HEK293T (cell line): ENCODE measurements around the gene TUBD1.

Experiments used
- CTCF ChIA-PET: fragments of 350-600 bp; formaldehyde crosslinking; extraction: SDS; loops from one replicate; lab custom pipeline; 2021; ENCODE audit warnings: antibody characterized with exemption, inconsistent platforms; lab: Yijun Ruan, JAX
- POLR2A ChIA-PET: fragments of 350-600 bp; formaldehyde crosslinking; extraction: SDS; loops from one replicate; lab custom pipeline; 2020; ENCODE audit warnings: antibody characterized with exemption, inconsistent platforms; lab: Yijun Ruan, JAX
- DNase-seq: peaks from one replicate; pipeline ENCODE4 v3.0.0; 2012; ENCODE audit warnings: mixed read lengths; ENCODE audit errors: extremely low spot score
- ARNT ChIP-seq: fragments of 450-650 bp; IDR thresholded peaks from 2 replicates; pipeline ENCODE4 v1.6.1; 2017; ENCODE audit warnings: mild to moderate bottlenecking
- BHLHE40 ChIP-seq: fragments of 450-650 bp; IDR thresholded peaks from 2 replicates; pipeline ENCODE4 v1.6.1; 2016; ENCODE audit warnings: mild to moderate bottlenecking, moderate library complexity, borderline replicate concordance
- CTBP1 ChIP-seq: fragments of 450-650 bp; IDR thresholded peaks from 2 replicates; pipeline ENCODE4 v1.6.1; 2016; ENCODE audit warnings: borderline replicate concordance
- ELF4 ChIP-seq: fragments of 450-650 bp; IDR thresholded peaks from 2 replicates; pipeline ENCODE4 v1.6.1; 2017; ENCODE audit warnings: antibody characterized with exemption
- FOXA1 ChIP-seq: fragments of 450-650 bp; IDR thresholded peaks from 2 replicates; pipeline ENCODE4 v1.6.1; 2016; ENCODE audit warnings: mild to moderate bottlenecking
- FOXK2 ChIP-seq: fragments of 450-650 bp; IDR thresholded peaks from 2 replicates; pipeline ENCODE4 v1.6.1; 2016; ENCODE audit warnings: mild to moderate bottlenecking
- FOXM1 ChIP-seq: fragments of 450-650 bp; IDR thresholded peaks from 2 replicates; pipeline ENCODE4 v1.6.1; 2017; ENCODE audit warnings: mild to moderate bottlenecking, borderline replicate concordance
- HDGF ChIP-seq: fragments of 450-650 bp; IDR thresholded peaks from 2 replicates; pipeline ENCODE4 v1.6.1; 2017; ENCODE audit warnings: antibody characterized with exemption, borderline replicate concordance
- L3MBTL2 ChIP-seq: fragments of 450-650 bp; conservative IDR thresholded peaks from 2 replicates; pipeline ENCODE4 v1.6.1; 2016; ENCODE audit warnings: mild to moderate bottlenecking
- LEF1 ChIP-seq: fragments of 450-650 bp; IDR thresholded peaks from 2 replicates; pipeline ENCODE4 v1.6.1; 2017; ENCODE audit warnings: mild to moderate bottlenecking, borderline replicate concordance
- NFRKB ChIP-seq: fragments of 450-650 bp; IDR thresholded peaks from 2 replicates; pipeline ENCODE4 v1.6.1; 2016; ENCODE audit warnings: mild to moderate bottlenecking, moderate library complexity
- PKNOX1 ChIP-seq: fragments of 450-650 bp; IDR thresholded peaks from 2 replicates; pipeline ENCODE4 v1.6.1; 2016
- SP1 ChIP-seq: fragments of 450-650 bp; IDR thresholded peaks from 2 replicates; pipeline ENCODE4 v1.6.1; 2017
- SUZ12 ChIP-seq: fragments of 450-650 bp; IDR thresholded peaks from 2 replicates; pipeline ENCODE4 v1.6.1; 2016; ENCODE audit warnings: mild to moderate bottlenecking
- TARDBP ChIP-seq: fragments of 450-650 bp; IDR thresholded peaks from 2 replicates; pipeline ENCODE4 v1.6.1; 2016
- ZNF384 ChIP-seq: fragments of 450-650 bp; IDR thresholded peaks from 2 replicates; pipeline ENCODE4 v1.6.1; 2016

TUBD1 gene

DNA sequence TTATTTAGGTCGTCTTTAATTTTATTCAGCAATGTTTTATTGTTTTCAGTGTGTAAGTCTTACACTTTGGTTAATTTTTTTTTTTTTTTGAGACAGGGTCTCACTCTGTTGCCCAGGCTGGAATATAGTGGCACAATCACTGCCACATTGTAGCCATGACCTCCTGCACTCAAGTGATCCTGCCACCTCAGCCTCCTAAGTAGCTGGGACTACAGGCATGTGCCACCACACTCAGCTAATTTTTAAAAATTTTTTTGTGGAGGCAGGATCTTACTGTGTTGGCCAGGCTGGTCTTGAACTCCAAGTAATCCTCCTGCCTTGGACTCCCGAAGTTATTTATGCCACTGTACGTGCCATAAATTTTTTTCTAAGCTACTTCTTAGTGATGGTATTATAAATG lies 14.7 kb upstream of the TUBD1 start:
- no peak for DNase-seq
- CTCF ChIA-PET, result no interaction called here
- POLR2A ChIA-PET, result no interaction called here
- no peak for TF ChIP-seq ARNT
- TF ChIP-seq FOXM1, result no peak
- no peak for TF ChIP-seq ELF4
- no peak for TF ChIP-seq BHLHE40
- no peak for TF ChIP-seq TARDBP
- no peak for TF ChIP-seq NFRKB

DNA sequence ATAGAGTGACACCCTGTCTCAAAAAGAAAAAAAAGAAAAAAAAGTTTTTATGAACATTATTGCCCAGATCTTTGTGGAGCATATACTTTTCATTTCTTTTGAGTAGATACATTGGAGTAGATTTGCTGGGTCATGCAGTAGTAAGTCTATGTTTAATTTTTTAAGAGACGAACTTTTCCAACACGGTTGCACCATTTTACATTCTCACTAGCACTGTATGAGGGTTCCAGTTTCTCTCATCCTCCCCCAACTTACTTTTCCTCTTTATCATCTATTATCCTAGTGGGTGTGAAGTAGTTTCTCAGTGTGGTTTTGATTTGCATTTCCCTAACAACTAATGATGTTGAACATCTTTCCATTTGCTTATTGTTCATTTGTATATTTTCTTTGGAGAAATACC lies 10.7 kb upstream of the TUBD1 start:
- ChIA-PET POLR2A (no interaction called here), CTCF (no interaction called here)
- TF ChIP-seq BHLHE40 (no peak), CTBP1 (no peak), SP1 (no peak), L3MBTL2 (no peak), FOXA1 (no peak), FOXM1 (no peak), LEF1 (no peak), ARNT (no peak), TARDBP (no peak), HDGF (no peak), ELF4 (no peak), PKNOX1 (no peak), SUZ12 (no peak), ZNF384 (no peak), NFRKB (no peak), FOXK2 (no peak)
- no peak for DNase-seq

DNA sequence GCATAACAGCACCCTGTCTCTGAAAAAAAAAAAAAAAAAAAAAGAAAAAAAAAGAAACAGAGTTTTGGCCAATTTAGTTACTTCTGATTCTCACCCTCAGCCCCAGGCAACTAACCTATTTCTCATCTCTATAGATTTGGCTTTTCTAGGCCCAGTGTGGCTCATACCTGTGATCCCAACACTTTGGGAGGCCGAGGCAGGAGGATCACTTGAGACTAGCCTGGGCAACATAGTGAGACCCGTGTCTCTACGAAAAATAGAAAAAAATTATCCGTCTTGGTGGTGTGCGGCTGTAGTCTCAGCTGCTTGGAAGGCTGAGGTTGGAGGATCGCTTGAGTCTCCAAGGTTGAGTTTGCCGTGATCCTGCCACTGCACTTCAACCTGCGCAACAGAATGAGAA lies 8.9 kb upstream of the TUBD1 start:
- DNase-seq, result no peak
- peak; percentile 35; the same call in 1 of the 2 replicates for TF ChIP-seq ZNF384
- no peak for TF ChIP-seq FOXK2
- CTCF ChIA-PET, result no interaction called here
- POLR2A ChIA-PET, result no interaction called here

- no peak for TF ChIP-seq FOXM1
- no peak for TF ChIP-seq BHLHE40
- TF ChIP-seq L3MBTL2, result no peak
- peak; percentile 62 for TF ChIP-seq ZNF384
- ChIA-PET POLR2A (no interaction called here), CTCF (interaction anchor here (2.9 kb wide), 1 partner anchor 15 kb away, joined by 9 read pairs; no protein-coding TSS in a partner anchor)
- no peak for DNase-seq
These were observed 6.4 kb upstream of the TUBD1 start for GRCh38 chr17:59899099-59899498.

GRCh38 chr17:59897090-59897489 lies 4.3 kb upstream of the TUBD1 start:
- DNase-seq, result no peak
- TF ChIP-seq LEF1 (no peak), FOXM1 (no peak), ZNF384 (no peak), BHLHE40 (no peak), FOXA1 (no peak), CTBP1 (no peak)
- CTCF ChIA-PET, result no interaction called here
- POLR2A ChIA-PET, result no interaction called here

GRCh38 chr17:59893676-59894100 lies 945 bp upstream of the TUBD1 start:
- ChIA-PET CTCF (interaction anchor here (0.7 kb wide), 1 partner anchor 22 kb away, joined by 9 read pairs; no protein-coding TSS in a partner anchor), POLR2A (interaction anchor here (0.9 to 1.4 kb wide), 4 partner anchors 9 to 186 kb away, joined by 3 read pairs; partner anchors contain the start of genes PTRH2, RNFT1 and VMP1)
- TF ChIP-seq HDGF, result no peak
- TF ChIP-seq FOXK2, result no peak
- TF ChIP-seq ZNF384, result no peak
- TF ChIP-seq BHLHE40, result no peak
- no peak for TF ChIP-seq PKNOX1
- no peak for TF ChIP-seq FOXM1
- peak; percentile 42 for DNase-seq

GRCh38 chr17:59892251-59892923 lies 356 bp downstream of the TUBD1 start:
- CTCF ChIA-PET, result interaction anchor here (0.7 to 1.0 kb wide), 2 partner anchors 181 to 563 kb away, joined by 4 to 7 read pairs; no protein-coding TSS in a partner anchor
- DNase-seq, result peak; percentile 18
- POLR2A ChIA-PET, result interaction anchor here (0.6 to 1.4 kb wide), 4 partner anchors 10 to 107 kb away, joined by 3 read pairs; no protein-coding TSS in a partner anchor
- TF ChIP-seq CTBP1 (no peak), FOXK2 (peak; percentile 90), PKNOX1 (peak; percentile 41)
